Heart left ventricle (tissue), 13 donors: Measurements from ENCODE around the gene MTSS2.

Experiments used
- POLR2A ChIP-seq, 2 donors: fragments of 450-650 bp; IDR thresholded peaks; one replicate each; pipeline ENCODE4 v1.6.1; 2017; ENCODE audit warnings: antibody characterized with exemption in 2 of 2, mild to moderate bottlenecking in 2 of 2, moderate library complexity in 2 of 2
- TF ChIP-seq, protein P1 (sequence below), 12 donors: fragments of 200-600 bp; sonication (generic) in 4 of 12; IDR thresholded peaks; one replicate each; pipeline versions ENCODE4 v1.5.0 to v1.8.0; 2018 to 2022; ENCODE audit warnings: antibody characterized with exemption in 12 of 12, mild to moderate bottlenecking in 5 of 12
- donor health status: ischemic (EF 13 %, LVEDD 7.1; RV severe dilation, severe dysfunction).
- donor health status: DM: no; HTN: yes; CAD: no.
- donor health status: DM: no; HTN: no; CAD: no.
- donor health status: ischemic (EF 25% LVEDD 6.9; RV normal size, moderate dysfunction).
- donor health status: ischemic (EF 25% LVEDD 5.7; RV mildly dilated, moderate dysfunction).
- donor health status: ischemic (EF 35%, LVEDD 5.7; RV mildly dilated, moderate dysfunction).
- donor health status: nonischemic (EF 11% LVEDD 7.7; RV severe dilation, severe dysfunction).
- donor health status: DM: yes; HTN: yes; CAD: no.
- donor health status: PGD.
- donor health status: ischemic (EF 29% LVEDD 5.4; RV normal size, mild dysfunction).
- donor health status: nonischemic (EF 23%, LVEDD 6.1; RV moderate dilation, normal function).

- TF ChIP-seq, protein P1, sequence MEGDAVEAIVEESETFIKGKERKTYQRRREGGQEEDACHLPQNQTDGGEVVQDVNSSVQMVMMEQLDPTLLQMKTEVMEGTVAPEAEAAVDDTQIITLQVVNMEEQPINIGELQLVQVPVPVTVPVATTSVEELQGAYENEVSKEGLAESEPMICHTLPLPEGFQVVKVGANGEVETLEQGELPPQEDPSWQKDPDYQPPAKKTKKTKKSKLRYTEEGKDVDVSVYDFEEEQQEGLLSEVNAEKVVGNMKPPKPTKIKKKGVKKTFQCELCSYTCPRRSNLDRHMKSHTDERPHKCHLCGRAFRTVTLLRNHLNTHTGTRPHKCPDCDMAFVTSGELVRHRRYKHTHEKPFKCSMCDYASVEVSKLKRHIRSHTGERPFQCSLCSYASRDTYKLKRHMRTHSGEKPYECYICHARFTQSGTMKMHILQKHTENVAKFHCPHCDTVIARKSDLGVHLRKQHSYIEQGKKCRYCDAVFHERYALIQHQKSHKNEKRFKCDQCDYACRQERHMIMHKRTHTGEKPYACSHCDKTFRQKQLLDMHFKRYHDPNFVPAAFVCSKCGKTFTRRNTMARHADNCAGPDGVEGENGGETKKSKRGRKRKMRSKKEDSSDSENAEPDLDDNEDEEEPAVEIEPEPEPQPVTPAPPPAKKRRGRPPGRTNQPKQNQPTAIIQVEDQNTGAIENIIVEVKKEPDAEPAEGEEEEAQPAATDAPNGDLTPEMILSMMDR (IDR thresholded peaks at IDR 0.05), result peak in 2 of 12 donors; percentile 8 to 12
- TF ChIP-seq POLR2A (IDR thresholded peaks at IDR 0.05), result no peak
Observed at GRCh38 chr16:70715055-70715858, 29.4 kb upstream of the MTSS2 start.
